H1 (cell line): ENCODE data around the gene HCK. TPM values are rescaled to one million over a fixed set of nuclear protein-coding genes. Genes with fewer than 3 reads are reported as not detected.

Source experiments
- CHD2 ChIP-seq: IDR thresholded peaks from 2 replicates; pipeline ENCODE4 v1.6.1; 2012; ENCODE audit warnings: low read length, improper control_type of control experiment
- CHD7 ChIP-seq: fragments of 300-600 bp; sonication (generic); IDR thresholded peaks from 2 replicates; pipeline ENCODE4 v1.7.1; 2012; ENCODE audit warnings: low read length, moderate library complexity, mild to moderate bottlenecking, inconsistent platforms; ENCODE audit not compliant: insufficient replicate concordance
- KDM5A ChIP-seq: fragments of 200-600 bp; IDR thresholded peaks from 2 replicates; pipeline ENCODE4 v1.7.1; 2012; ENCODE audit warnings: mild to moderate bottlenecking, low read length, inconsistent platforms, mixed read lengths
- polyA plus RNA-seq, 7 experiments: library from polyadenylated mRNA; depleted of rRNA in 3 of 7; stranded (reverse) in 5 of 7; unstranded in 2 of 7; fragments of >200 nt in 5 of 7; fragments of 200-250 nt in 2 of 7; gene quantifications; 1 replicate in 5 of 7; 2 replicates in 1 of 7; 4 replicates in 1 of 7; pipeline versions ENCODE4 v1.2.1 to v1.2.3, GENCODE V29; 2011 to 2013; ENCODE audit warnings: missing spikeins in 2 of 7, mixed read lengths in 2 of 7
- total RNA-seq: library from RNA; stranded (reverse); fragmentation: NEBNext Ultra II Directional; extraction: Animal tissue kit (Norgen Biotek cat#: 25700); gene quantifications from 2 replicates; pipeline ENCODE4 v1.2.1, GENCODE V29; 2021

The HCK gene
- total and polyA plus RNA-seq, 2 of the 8 experiments (the other 6 are each of a cell fraction or from before 2014, with no cell fraction given) = 0.37 to 4.3 TPM

DNA sequence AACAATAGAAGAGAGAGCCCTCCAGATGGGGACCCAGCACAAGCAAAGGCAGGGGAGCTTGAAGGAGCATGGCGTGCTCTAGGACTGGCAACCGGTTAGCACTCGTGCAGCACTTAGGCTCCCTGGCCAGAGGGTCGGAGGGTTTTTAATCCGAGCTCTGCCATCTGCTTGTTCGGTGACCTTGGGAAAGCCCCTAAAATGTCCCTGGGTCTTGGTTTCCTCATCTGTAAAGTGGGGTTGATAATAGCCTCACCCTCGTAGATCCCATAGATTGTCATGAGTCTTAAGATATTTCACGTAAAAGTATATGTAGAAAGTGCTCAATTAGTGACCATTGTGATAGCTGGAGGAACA is 16.6 kb upstream of the HCK start (continued):
- no peak for TF ChIP-seq CHD7
- no peak for TF ChIP-seq CHD2
- TF ChIP-seq KDM5A = no peak
